HepG2 (cell line): ENCODE results near the gene IGIP. TPM values are rescaled to one million over a fixed set of nuclear protein-coding genes. Genes with fewer than 3 reads are reported as not detected.

Experiments used
- CBX2 ChIP-seq, 2 experiments: fragments of 200-600 bp in 1 of 2; sonication (generic); formaldehyde crosslinking in 1 of 2; IDR thresholded peaks; 2 replicates each; pipeline versions ENCODE4 v1.7.0 to v1.8.1; 2018 to 2022; ENCODE audit warnings: low read depth in 2 of 2, low read length in 1 of 2, mild to moderate bottlenecking in 1 of 2, missing genetic modification reagents in 1 of 2
- CC2D1A ChIP-seq: sonication (generic); formaldehyde crosslinking; IDR thresholded peaks from 2 replicates; pipeline ENCODE4 v1.8.1; 2023; ENCODE audit warnings: mild to moderate bottlenecking, missing genetic modification reagents
- CHCHD3 ChIP-seq: sonication (generic); formaldehyde crosslinking; IDR thresholded peaks from 2 replicates; pipeline ENCODE4 v1.8.0; 2022; ENCODE audit warnings: mild to moderate bottlenecking, missing genetic modification reagents, moderate library complexity
- GTF2F1 ChIP-seq: fragments of 150-350 bp; IDR thresholded peaks from 2 replicates; pipeline ENCODE4 v1.6.1; 2014; ENCODE audit warnings: low read length
- KDM4B ChIP-seq: sonication (generic); formaldehyde crosslinking; IDR thresholded peaks from 2 replicates; pipeline ENCODE4 v1.4.0; 2020; ENCODE audit warnings: missing genetic modification reagents
- NFYB ChIP-seq: sonication (generic); formaldehyde crosslinking; IDR thresholded peaks from 2 replicates; pipeline ENCODE4 v1.4.0; 2020; ENCODE audit warnings: missing genetic modification reagents
- TAF15 ChIP-seq: fragments of 200-400 bp; formaldehyde crosslinking; IDR thresholded peaks from one replicate; pipeline ENCODE4 v1.6.1; 2018; ENCODE audit warnings: mild to moderate bottlenecking, low read depth, low read length; ENCODE audit not compliant: poor library complexity, severe bottlenecking
- ZBTB38 ChIP-seq: sonication (generic); formaldehyde crosslinking; IDR thresholded peaks from 2 replicates; pipeline ENCODE4 v1.5.1; 2020; ENCODE audit warnings: mild to moderate bottlenecking, missing genetic modification reagents
- ZIK1 ChIP-seq: sonication (generic); formaldehyde crosslinking; IDR thresholded peaks from 2 replicates; pipeline ENCODE4 v1.5.0; 2020; ENCODE audit warnings: mild to moderate bottlenecking, low read depth, missing genetic modification reagents, borderline replicate concordance
- ZNF143 ChIP-seq: sonication (generic); formaldehyde crosslinking; IDR thresholded peaks from 2 replicates; pipeline ENCODE4 v1.4.0; 2020; ENCODE audit warnings: missing genetic modification reagents
- ZNF205 ChIP-seq: IDR thresholded peaks from 2 replicates; pipeline ENCODE4 v1.6.1; 2018; ENCODE audit warnings: missing biosample characterization, missing genetic modification reagents
- ZNF546 ChIP-seq: sonication (generic); formaldehyde crosslinking; conservative IDR thresholded peaks from 2 replicates; pipeline ENCODE4 v1.8.1; 2023; ENCODE audit warnings: mild to moderate bottlenecking, missing genetic modification reagents
- polyA plus RNA-seq, 8 experiments: library from polyadenylated mRNA; depleted of rRNA in 3 of 8; stranded (reverse) in 7 of 8; unstranded in 1 of 8; fragments of >200 nt; fragmentation: Illumina TruSeq in 4 of 8; extraction: Trizol in 4 of 8; gene quantifications; 2 replicates each; pipeline versions ENCODE4 v1.2.1 to v1.2.3, GENCODE V29; 2011 to 2016; ENCODE audit warnings: low read depth in 4 of 8, missing spikeins in 1 of 8, mixed read lengths in 1 of 8; ENCODE audit not compliant: insufficient read depth in 1 of 8
- total RNA-seq, 5 experiments: library from RNA; depleted of rRNA; stranded (reverse); fragments of >200 nt; fragmentation: Illumina TruSeq; extraction: Trizol; gene quantifications; 2 replicates each; pipeline ENCODE4 v1.2.3, GENCODE V29; 2016; ENCODE audit warnings: low read depth in 1 of 5
- TF ChIP-seq, protein P1 (sequence below): IDR thresholded peaks from 2 replicates; pipeline ENCODE4 v1.6.1; 2016; ENCODE audit warnings: missing compliant biosample characterization, missing genetic modification reagents, borderline replicate concordance
- TF ChIP-seq, protein P2 (sequence below): sonication (generic); formaldehyde crosslinking; IDR thresholded peaks from 2 replicates; pipeline ENCODE4 v1.4.0; 2020; ENCODE audit warnings: missing genetic modification reagents
- TF ChIP-seq, protein P3 (sequence below): sonication (generic); formaldehyde crosslinking; IDR thresholded peaks from 2 replicates; pipeline ENCODE4 v1.4.0; 2020; ENCODE audit warnings: low read depth, mild to moderate bottlenecking, missing genetic modification reagents
- TF ChIP-seq, protein P4 (sequence below): sonication (generic); formaldehyde crosslinking; IDR thresholded peaks from 2 replicates; pipeline ENCODE4 v1.5.0; 2020; ENCODE audit warnings: mild to moderate bottlenecking, missing genetic modification reagents, borderline replicate concordance
- TF ChIP-seq, protein P5 (sequence below): sonication (generic); formaldehyde crosslinking; IDR thresholded peaks from 2 replicates; pipeline ENCODE4 v1.5.0; 2020; ENCODE audit warnings: mild to moderate bottlenecking, missing genetic modification reagents
- TF ChIP-seq, protein P6 (sequence below): IDR thresholded peaks from 2 replicates; pipeline ENCODE4 v1.6.1; 2016
- TF ChIP-seq, protein P7 (sequence below): IDR thresholded peaks from 2 replicates; pipeline ENCODE4 v1.6.1; 2012; ENCODE audit warnings: inconsistent platforms

The IGIP gene
- total and polyA plus RNA-seq, 2 of the 13 experiments (the other 11 are each of a cell fraction or from before 2014, with no cell fraction given): 1.7 to 2.1 TPM

DNA sequence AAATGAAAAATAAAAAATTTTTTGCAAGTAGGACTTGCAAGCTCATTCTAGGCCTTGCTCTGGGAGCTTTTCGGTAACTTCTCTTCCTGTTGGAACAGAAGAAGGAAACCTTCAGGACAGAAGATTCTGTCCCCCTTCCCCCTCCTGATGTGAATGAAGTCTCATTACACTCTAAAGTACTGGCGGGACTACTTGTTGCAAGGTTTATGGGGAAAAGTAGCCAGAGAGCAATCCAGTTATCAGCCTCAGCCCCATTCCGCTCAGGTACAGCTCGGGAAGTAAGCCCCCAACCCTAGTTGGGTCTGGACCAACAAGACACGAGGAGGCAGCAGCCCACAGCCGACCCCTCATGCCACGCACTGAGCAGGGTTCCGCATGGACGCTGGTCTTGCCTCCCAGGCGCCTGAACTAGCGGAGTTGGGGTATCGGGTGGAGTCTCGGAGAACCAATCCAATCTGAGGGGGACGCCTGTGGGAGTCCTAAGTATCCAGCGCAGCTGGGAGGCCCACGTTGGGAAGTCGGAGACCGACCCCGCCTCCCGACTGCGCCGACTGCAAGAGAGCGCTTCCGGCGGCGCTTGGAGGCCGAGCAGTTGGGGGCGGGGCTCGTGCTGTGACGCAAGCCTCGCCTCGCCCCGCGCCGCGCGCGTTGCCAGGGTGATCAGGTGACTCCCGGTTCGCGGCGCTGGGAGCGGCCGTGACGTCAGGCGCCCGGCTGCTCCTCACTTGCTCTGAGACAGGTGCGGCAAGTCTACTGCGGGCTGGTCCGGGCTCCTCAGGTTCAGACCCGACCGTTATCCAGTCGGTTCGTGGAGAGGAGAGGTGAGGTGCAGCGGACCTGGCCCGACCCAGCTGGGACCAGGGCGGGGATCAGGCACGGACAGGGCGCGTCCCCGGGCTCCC, 49.0 kb downstream of the IGIP start, which contains the start of gene CYSTM1 (continued):
- no peak for TF ChIP-seq CBX2 (IDR thresholded peaks at IDR 0.05; ENCODE audit: low read depth, low read length)
- TF ChIP-seq CBX2 (CRISPR knock-in tag; IDR thresholded peaks at IDR 0.05; ENCODE audit: low read depth): 0 out of 2 replicates have a peak, but pooled peaks have one; percentile 42
- TF ChIP-seq ZNF546 (CRISPR knock-in tag): no peak
- TF ChIP-seq ZBTB38 (CRISPR knock-in tag): peak; percentile 56; the same call in 1 of the 2 replicates
- no peak for TF ChIP-seq CHCHD3 (CRISPR knock-in tag)
- peak; percentile 93 for TF ChIP-seq TAF15
- peak; percentile 80; the same call in 1 of the 2 replicates for TF ChIP-seq CC2D1A
- TF ChIP-seq ZNF143 (CRISPR knock-in tag): no peak
- TF ChIP-seq, protein P1, sequence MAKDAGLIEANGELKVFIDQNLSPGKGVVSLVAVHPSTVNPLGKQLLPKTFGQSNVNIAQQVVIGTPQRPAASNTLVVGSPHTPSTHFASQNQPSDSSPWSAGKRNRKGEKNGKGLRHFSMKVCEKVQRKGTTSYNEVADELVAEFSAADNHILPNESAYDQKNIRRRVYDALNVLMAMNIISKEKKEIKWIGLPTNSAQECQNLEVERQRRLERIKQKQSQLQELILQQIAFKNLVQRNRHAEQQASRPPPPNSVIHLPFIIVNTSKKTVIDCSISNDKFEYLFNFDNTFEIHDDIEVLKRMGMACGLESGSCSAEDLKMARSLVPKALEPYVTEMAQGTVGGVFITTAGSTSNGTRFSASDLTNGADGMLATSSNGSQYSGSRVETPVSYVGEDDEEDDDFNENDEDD (CRISPR knock-in tag): peak; percentile 56; the same call in 1 of the 2 replicates
- peak; percentile 39; the same call in 1 of the 2 replicates for TF ChIP-seq NFYB
- TF ChIP-seq, protein P2, sequence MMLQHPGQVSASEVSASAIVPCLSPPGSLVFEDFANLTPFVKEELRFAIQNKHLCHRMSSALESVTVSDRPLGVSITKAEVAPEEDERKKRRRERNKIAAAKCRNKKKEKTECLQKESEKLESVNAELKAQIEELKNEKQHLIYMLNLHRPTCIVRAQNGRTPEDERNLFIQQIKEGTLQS (CRISPR knock-in tag): peak; percentile 26
- peak; percentile 11; the same call in 1 of the 2 replicates for TF ChIP-seq ZNF205 (CRISPR knock-in tag)
- TF ChIP-seq KDM4B (CRISPR knock-in tag): no peak
- TF ChIP-seq, protein P3, sequence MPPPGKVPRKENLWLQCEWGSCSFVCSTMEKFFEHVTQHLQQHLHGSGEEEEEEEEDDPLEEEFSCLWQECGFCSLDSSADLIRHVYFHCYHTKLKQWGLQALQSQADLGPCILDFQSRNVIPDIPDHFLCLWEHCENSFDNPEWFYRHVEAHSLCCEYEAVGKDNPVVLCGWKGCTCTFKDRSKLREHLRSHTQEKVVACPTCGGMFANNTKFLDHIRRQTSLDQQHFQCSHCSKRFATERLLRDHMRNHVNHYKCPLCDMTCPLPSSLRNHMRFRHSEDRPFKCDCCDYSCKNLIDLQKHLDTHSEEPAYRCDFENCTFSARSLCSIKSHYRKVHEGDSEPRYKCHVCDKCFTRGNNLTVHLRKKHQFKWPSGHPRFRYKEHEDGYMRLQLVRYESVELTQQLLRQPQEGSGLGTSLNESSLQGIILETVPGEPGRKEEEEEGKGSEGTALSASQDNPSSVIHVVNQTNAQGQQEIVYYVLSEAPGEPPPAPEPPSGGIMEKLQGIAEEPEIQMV (CRISPR knock-in tag): no peak
- TF ChIP-seq, protein P4, sequence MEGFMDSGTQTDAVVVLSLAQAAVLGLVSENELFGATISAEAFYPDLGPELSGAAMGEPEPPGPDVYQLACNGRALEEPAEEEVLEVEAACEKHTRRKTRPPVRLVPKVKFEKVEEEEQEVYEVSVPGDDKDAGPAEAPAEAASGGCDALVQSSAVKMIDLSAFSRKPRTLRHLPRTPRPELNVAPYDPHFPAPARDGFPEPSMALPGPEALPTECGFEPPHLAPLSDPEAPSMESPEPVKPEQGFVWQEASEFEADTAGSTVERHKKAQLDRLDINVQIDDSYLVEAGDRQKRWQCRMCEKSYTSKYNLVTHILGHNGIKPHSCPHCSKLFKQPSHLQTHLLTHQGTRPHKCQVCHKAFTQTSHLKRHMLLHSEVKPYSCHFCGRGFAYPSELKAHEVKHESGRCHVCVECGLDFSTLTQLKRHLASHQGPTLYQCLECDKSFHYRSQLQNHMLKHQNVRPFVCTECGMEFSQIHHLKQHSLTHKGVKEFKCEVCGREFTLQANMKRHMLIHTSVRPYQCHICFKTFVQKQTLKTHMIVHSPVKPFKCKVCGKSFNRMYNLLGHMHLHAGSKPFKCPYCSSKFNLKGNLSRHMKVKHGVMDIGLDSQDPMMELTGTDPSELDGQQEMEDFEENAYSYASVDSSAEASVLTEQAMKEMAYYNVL: no peak
- TF ChIP-seq, protein P5, sequence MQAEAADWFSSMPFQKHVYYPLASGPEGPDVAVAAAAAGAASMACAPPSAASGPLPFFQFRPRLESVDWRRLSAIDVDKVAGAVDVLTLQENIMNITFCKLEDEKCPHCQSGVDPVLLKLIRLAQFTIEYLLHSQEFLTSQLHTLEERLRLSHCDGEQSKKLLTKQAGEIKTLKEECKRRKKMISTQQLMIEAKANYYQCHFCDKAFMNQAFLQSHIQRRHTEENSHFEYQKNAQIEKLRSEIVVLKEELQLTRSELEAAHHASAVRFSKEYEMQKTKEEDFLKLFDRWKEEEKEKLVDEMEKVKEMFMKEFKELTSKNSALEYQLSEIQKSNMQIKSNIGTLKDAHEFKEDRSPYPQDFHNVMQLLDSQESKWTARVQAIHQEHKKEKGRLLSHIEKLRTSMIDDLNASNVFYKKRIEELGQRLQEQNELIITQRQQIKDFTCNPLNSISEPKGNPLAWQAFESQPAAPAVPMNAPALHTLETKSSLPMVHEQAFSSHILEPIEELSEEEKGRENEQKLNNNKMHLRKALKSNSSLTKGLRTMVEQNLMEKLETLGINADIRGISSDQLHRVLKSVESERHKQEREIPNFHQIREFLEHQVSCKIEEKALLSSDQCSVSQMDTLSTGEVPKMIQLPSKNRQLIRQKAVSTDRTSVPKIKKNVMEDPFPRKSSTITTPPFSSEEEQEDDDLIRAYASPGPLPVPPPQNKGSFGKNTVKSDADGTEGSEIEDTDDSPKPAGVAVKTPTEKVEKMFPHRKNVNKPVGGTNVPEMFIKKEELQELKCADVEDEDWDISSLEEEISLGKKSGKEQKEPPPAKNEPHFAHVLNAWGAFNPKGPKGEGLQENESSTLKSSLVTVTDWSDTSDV (CRISPR knock-in tag): peak; percentile 85; the same call in 1 of the 2 replicates
- peak; percentile 30; the same call in 1 of the 2 replicates for TF ChIP-seq ZIK1 (CRISPR knock-in tag)
- TF ChIP-seq GTF2F1: no peak; the same call in 1 of the 2 replicates
- TF ChIP-seq, protein P6, sequence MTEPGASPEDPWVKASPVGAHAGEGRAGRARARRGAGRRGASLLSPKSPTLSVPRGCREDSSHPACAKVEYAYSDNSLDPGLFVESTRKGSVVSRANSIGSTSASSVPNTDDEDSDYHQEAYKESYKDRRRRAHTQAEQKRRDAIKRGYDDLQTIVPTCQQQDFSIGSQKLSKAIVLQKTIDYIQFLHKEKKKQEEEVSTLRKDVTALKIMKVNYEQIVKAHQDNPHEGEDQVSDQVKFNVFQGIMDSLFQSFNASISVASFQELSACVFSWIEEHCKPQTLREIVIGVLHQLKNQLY (CRISPR knock-in tag): 0 out of 2 replicates have a peak, but pooled peaks have one; percentile 31
- TF ChIP-seq, protein P7, sequence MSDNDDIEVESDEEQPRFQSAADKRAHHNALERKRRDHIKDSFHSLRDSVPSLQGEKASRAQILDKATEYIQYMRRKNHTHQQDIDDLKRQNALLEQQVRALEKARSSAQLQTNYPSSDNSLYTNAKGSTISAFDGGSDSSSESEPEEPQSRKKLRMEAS: peak; percentile 63
